Keratinocyte (primary cell): ENCODE measurements around the gene RPL18A. TPM values are rescaled to one million over a fixed set of nuclear protein-coding genes. Genes with fewer than 3 reads are reported as not detected.

Source experiments
- DNase-seq: peaks from one replicate; pipeline ENCODE4 v3.0.0-alpha.2; 2011; ENCODE audit warnings: low read depth, missing footprints, low spot score
- FAIRE-seq: peaks from 2 replicates; lab custom pipeline; 2011; peaks lifted over from hg19 to GRCh38; lab: Jason Lieb, UNC
- H2AFZ ChIP-seq: 2 replicates; pipeline ENCODE4 v1.6.0; 2012; ENCODE audit warnings: low read length, control low read depth, inconsistent platforms; ENCODE audit not compliant: control insufficient read depth
- H3K27ac ChIP-seq: 2 replicates; pipeline ENCODE4 v1.5.1; 2011; ENCODE audit warnings: low read length; ENCODE audit not compliant: control insufficient read depth, insufficient read depth
- H3K27me3 ChIP-seq: 3 replicates; pipeline ENCODE4 v1.6.0; 2011; ENCODE audit warnings: low read length; ENCODE audit not compliant: control insufficient read depth, insufficient read depth; ENCODE audit errors: extremely low read depth
- H3K36me3 ChIP-seq, 2 experiments: 2 replicates in 1 of 2; 3 replicates in 1 of 2; pipeline ENCODE4 v1.5.1; 2011; ENCODE audit warnings: low read length in 2 of 2, mild to moderate bottlenecking in 1 of 2; ENCODE audit not compliant: control insufficient read depth in 2 of 2, insufficient read depth in 2 of 2; ENCODE audit errors: extremely low read depth in 1 of 2
- H3K4me1 ChIP-seq: 3 replicates; pipeline ENCODE4 v1.5.1; 2011; ENCODE audit warnings: low read length; ENCODE audit not compliant: control insufficient read depth, insufficient read depth; ENCODE audit errors: extremely low read depth
- H3K4me2 ChIP-seq: 3 replicates; pipeline ENCODE4 v1.6.0; 2011; ENCODE audit warnings: low read depth, low read length; ENCODE audit not compliant: control insufficient read depth, insufficient read depth; ENCODE audit errors: extremely low read depth
- H3K4me3 ChIP-seq, 3 experiments: fragments of 200-600 bp in 1 of 3; sonication (generic) in 1 of 3; 2 replicates in 2 of 3; 3 replicates in 1 of 3; pipeline ENCODE4 v1.5.1; 2011 to 2016; ENCODE audit warnings: low read length in 3 of 3, mild to moderate bottlenecking in 3 of 3, control low read depth in 2 of 3, inconsistent platforms in 1 of 3, low read depth in 1 of 3, mixed read lengths in 1 of 3, mixed run types in 1 of 3, moderate library complexity in 1 of 3; ENCODE audit not compliant: control insufficient read depth in 2 of 3, insufficient read depth in 2 of 3; ENCODE audit errors: extremely low read depth in 1 of 3
- H3K79me2 ChIP-seq: 2 replicates; pipeline ENCODE4 v1.6.0; 2012; ENCODE audit warnings: low read length; ENCODE audit not compliant: control insufficient read depth, insufficient read depth
- H3K9ac ChIP-seq: 3 replicates; pipeline ENCODE4 v1.6.0; 2011; ENCODE audit warnings: low read length; ENCODE audit not compliant: control insufficient read depth, insufficient read depth; ENCODE audit errors: extremely low read depth
- H3K9me1 ChIP-seq: 3 replicates; pipeline ENCODE4 v1.6.0; 2011; ENCODE audit warnings: low read length; ENCODE audit not compliant: control insufficient read depth, insufficient read depth; ENCODE audit errors: extremely low read depth
- H3K9me3 ChIP-seq: 2 replicates; pipeline ENCODE4 v1.5.1; 2012; ENCODE audit warnings: low read depth, low read length; ENCODE audit not compliant: control insufficient read depth
- H4K20me1 ChIP-seq: 3 replicates; pipeline ENCODE4 v1.6.0; 2011; ENCODE audit warnings: low read length; ENCODE audit not compliant: control insufficient read depth, insufficient read depth; ENCODE audit errors: extremely low read depth
- EZH2 ChIP-seq: IDR thresholded peaks from one replicate; pipeline ENCODE4 v1.6.1; 2012; ENCODE audit warnings: inconsistent platforms, mild to moderate bottlenecking, low read length, moderate library complexity
- dilution Hi-C: fragments of 300-500 bp; cut with MboI; formaldehyde crosslinking; loops from one replicate; pipeline ENCODE4 v1.7.0; 2020; ENCODE audit warnings: low sequenced_read_pairs; ENCODE audit not compliant: extremely low pct_ligation_motif_present
- polyA plus RNA-seq, 5 experiments: library from polyadenylated mRNA; depleted of rRNA in 3 of 5; stranded (reverse) in 3 of 5; stranded (forward) in 1 of 5; unstranded in 1 of 5; fragments of >200 nt; gene quantifications; 1 replicate in 1 of 5; 2 replicates in 3 of 5; 3 replicates in 1 of 5; pipeline versions ENCODE4 v1.2.1 to v1.2.3, GENCODE V29; 2011 to 2012; ENCODE audit warnings: missing spikeins in 2 of 5, low read depth in 1 of 5, low replicate concordance in 1 of 5
- TF ChIP-seq, protein P1 (sequence below), 3 experiments: IDR thresholded peaks in 1 of 3; conservative IDR thresholded peaks in 1 of 3; optimal IDR thresholded peaks in 1 of 3; 2 replicates in 2 of 3; 3 replicates in 1 of 3; pipeline versions ENCODE3 to v1.5.1; 2011; ENCODE audit warnings: low read length in 3 of 3, mild to moderate bottlenecking in 3 of 3, moderate library complexity in 2 of 3, control low read depth in 1 of 3, inconsistent platforms in 1 of 3; ENCODE audit not compliant: insufficient read depth in 2 of 3; ENCODE audit errors: extremely low read depth in 1 of 3

RPL18A gene
- polyA plus RNA-seq, 1 donor (not counting 4 experiments of a cell fraction or from before 2014, with no cell fraction given), result 1,044 TPM

GRCh38 chr19:17865364-17866311 is 5.9 kb downstream of the RPL18A start:
- FAIRE-seq, result no peak
- TF ChIP-seq EZH2, result no peak
- TF ChIP-seq, protein P1, sequence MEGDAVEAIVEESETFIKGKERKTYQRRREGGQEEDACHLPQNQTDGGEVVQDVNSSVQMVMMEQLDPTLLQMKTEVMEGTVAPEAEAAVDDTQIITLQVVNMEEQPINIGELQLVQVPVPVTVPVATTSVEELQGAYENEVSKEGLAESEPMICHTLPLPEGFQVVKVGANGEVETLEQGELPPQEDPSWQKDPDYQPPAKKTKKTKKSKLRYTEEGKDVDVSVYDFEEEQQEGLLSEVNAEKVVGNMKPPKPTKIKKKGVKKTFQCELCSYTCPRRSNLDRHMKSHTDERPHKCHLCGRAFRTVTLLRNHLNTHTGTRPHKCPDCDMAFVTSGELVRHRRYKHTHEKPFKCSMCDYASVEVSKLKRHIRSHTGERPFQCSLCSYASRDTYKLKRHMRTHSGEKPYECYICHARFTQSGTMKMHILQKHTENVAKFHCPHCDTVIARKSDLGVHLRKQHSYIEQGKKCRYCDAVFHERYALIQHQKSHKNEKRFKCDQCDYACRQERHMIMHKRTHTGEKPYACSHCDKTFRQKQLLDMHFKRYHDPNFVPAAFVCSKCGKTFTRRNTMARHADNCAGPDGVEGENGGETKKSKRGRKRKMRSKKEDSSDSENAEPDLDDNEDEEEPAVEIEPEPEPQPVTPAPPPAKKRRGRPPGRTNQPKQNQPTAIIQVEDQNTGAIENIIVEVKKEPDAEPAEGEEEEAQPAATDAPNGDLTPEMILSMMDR (optimal IDR thresholded peaks at IDR 0.05 in 1 of 3, IDR thresholded peaks at IDR 0.05 in 1 of 3, conservative IDR thresholded peaks at IDR 0.05 in 1 of 3; ENCODE audit: extremely low read depth in 1 of 3, insufficient read depth in 2 of 3, low read length in 3 of 3), result no peak
- Histone ChIP-seq H3K79me2 (peaks cover 25% of the 10 kb centered on the region), H3K36me3 (peaks cover 33 to 36% of the 10 kb centered on the region in 2 experiments), H3K4me1 (peaks cover 11% of the 10 kb centered on the region), H3K27me3 (peaks cover 11% of the 10 kb centered on the region), H3K9ac (no peak overlapping the region), H3K27ac (no peak overlapping the region), H4K20me1 (peaks cover 26% of the 10 kb centered on the region), H2AFZ (no peak overlapping the region), H3K9me1 (no peaks in the 10 kb centered on the region), H3K4me2 (no peak overlapping the region), H3K9me3 (no peaks in the 10 kb centered on the region), H3K4me3 (no peak overlapping the region)
- DNase-seq, result no peak
- dilution Hi-C loops, result no loop called here

- Histone ChIP-seq H3K4me3 (no peak overlapping the region), H3K4me2 (no peak overlapping the region), H3K79me2 (peaks cover 17% of the 10 kb centered on the region), H3K4me1 (peaks cover 6% of the 10 kb centered on the region), H3K9ac (no peak overlapping the region), H3K9me3 (no peaks in the 10 kb centered on the region), H3K27ac (no peak overlapping the region), H2AFZ (no peak overlapping the region), H3K27me3 (peaks cover 19% of the 10 kb centered on the region), H3K9me1 (no peaks in the 10 kb centered on the region), H4K20me1 (peaks cover 19% of the 10 kb centered on the region), H3K36me3 (peaks cover 26 to 28% of the 10 kb centered on the region in 2 experiments)
- dilution Hi-C loops, result no loop called here
- FAIRE-seq (no peak), DNase-seq (no peak)
- TF ChIP-seq EZH2, result no peak
- TF ChIP-seq, protein P1 (optimal IDR thresholded peaks at IDR 0.05 in 1 of 3, IDR thresholded peaks at IDR 0.05 in 1 of 3, conservative IDR thresholded peaks at IDR 0.05 in 1 of 3; ENCODE audit: extremely low read depth in 1 of 3, insufficient read depth in 2 of 3, low read length in 3 of 3), result no peak
Measured at GRCh38 chr19:17866312-17866963, 6.7 kb downstream of the RPL18A start.
